T-helper 22 cell (primary cell): ENCODE results near the gene IL37.
"Not testable (repeated sequence)": the region's sequence is repeated elsewhere in the genome, so short reads cannot be mapped to it uniquely, and the experiment has no call there.

Experiments
- DNase-seq: peaks from one replicate; pipeline ENCODE4 v3.0.0-alpha.2; 2020; ENCODE audit warnings: low read depth

IL37 gene

GRCh38 chr2:112889976-112890375 lies 21.0 kb upstream of the IL37 start:
- no peak for DNase-seq

GRCh38 chr2:112891385-112891831 lies 19.6 kb upstream of the IL37 start:
- DNase-seq: no peak

GRCh38 chr2:112893752-112894151 lies 17.2 kb upstream of the IL37 start:
- no peak for DNase-seq

- no peak for DNase-seq
Observed at GRCh38 chr2:112896909-112897623, 13.9 kb upstream of the IL37 start.

- DNase-seq: no peak
Observed at GRCh38 chr2:112897624-112897978, 13.4 kb upstream of the IL37 start.

GRCh38 chr2:112901431-112902065 lies 9.4 kb upstream of the IL37 start:
- not testable (repeated sequence) for DNase-seq

- no peak for DNase-seq
Observed at GRCh38 chr2:112902816-112903215, 8.1 kb upstream of the IL37 start.

- DNase-seq: no peak
Observed at GRCh38 chr2:112904883-112905282, 6.1 kb upstream of the IL37 start.

- DNase-seq: no peak
Observed at GRCh38 chr2:112906276-112906675, 4.7 kb upstream of the IL37 start.

- DNase-seq: no peak
Observed at GRCh38 chr2:112907001-112907949, 3.7 kb upstream of the IL37 start.

- DNase-seq: not testable (repeated sequence)
Observed at GRCh38 chr2:112908559-112908958, 2.4 kb upstream of the IL37 start.

- no peak for DNase-seq
Observed at GRCh38 chr2:112910219-112910618, 746 bp upstream of the IL37 start.

GRCh38 chr2:112912403-112912802 lies 1.4 kb downstream of the IL37 start:
- no peak for DNase-seq

- DNase-seq: no peak
Observed at GRCh38 chr2:112915300-112916144, 4.6 kb downstream of the IL37 start.

GRCh38 chr2:112916145-112916571 lies 5.2 kb downstream of the IL37 start:
- DNase-seq: no peak

GRCh38 chr2:112916625-112917247 lies 5.8 kb downstream of the IL37 start:
- DNase-seq: no peak

GRCh38 chr2:112917856-112918255 lies 6.9 kb downstream of the IL37 start:
- DNase-seq: no peak

- no peak for DNase-seq
Observed at GRCh38 chr2:112918256-112918655, 7.3 kb downstream of the IL37 start.

GRCh38 chr2:112919086-112919485 lies 8.1 kb downstream of the IL37 start:
- DNase-seq: no peak

- DNase-seq: no peak
Observed at GRCh38 chr2:112920923-112921532, 10.1 kb downstream of the IL37 start.

- no peak for DNase-seq
Observed at GRCh38 chr2:112921982-112922381, 11.0 kb downstream of the IL37 start.
